Superior temporal gyrus (tissue), 1 donor: ENCODE data around the gene AGPAT4.
"Not testable (repeated sequence)": the region's sequence is repeated elsewhere in the genome, so short reads cannot be mapped to it uniquely, and the experiment has no call there.

Experiments
- DNase-seq: peaks from one replicate; pipeline ENCODE4 v3.0.0-alpha.2; 2016; ENCODE audit errors: extremely low spot score

Gene AGPAT4

GRCh38 chr6:161227004-161227960 is 46.6 kb downstream of the AGPAT4 start:
- no peak for DNase-seq

GRCh38 chr6:161226009-161226964 is 47.6 kb downstream of the AGPAT4 start:
- DNase-seq = no peak

GRCh38 chr6:161225681-161226008 is 48.2 kb downstream of the AGPAT4 start:
- DNase-seq = no peak

GRCh38 chr6:161224951-161225680 is 48.7 kb downstream of the AGPAT4 start:
- DNase-seq = not testable (repeated sequence)

- no peak for DNase-seq
These were observed 50.2 kb downstream of the AGPAT4 start for GRCh38 chr6:161223646-161224045.

GRCh38 chr6:161222706-161223234 is 51.1 kb downstream of the AGPAT4 start:
- DNase-seq = no peak

- DNase-seq = no peak
These were observed 53.5 kb downstream of the AGPAT4 start for GRCh38 chr6:161220346-161220745.

- no peak for DNase-seq
These were observed 54.2 kb downstream of the AGPAT4 start for GRCh38 chr6:161219680-161220079.

GRCh38 chr6:161218222-161218621 is 55.6 kb downstream of the AGPAT4 start:
- DNase-seq = no peak

GRCh38 chr6:161217628-161218027 is 56.2 kb downstream of the AGPAT4 start:
- DNase-seq = no peak

- DNase-seq = no peak
These were observed 57.1 kb downstream of the AGPAT4 start for GRCh38 chr6:161216616-161217205.

- DNase-seq = no peak
These were observed 57.8 kb downstream of the AGPAT4 start for GRCh38 chr6:161215876-161216615.

GRCh38 chr6:161215193-161215592 is 58.7 kb downstream of the AGPAT4 start:
- no peak for DNase-seq

- no peak for DNase-seq
These were observed 59.1 kb downstream of the AGPAT4 start for GRCh38 chr6:161214722-161215121.

GRCh38 chr6:161212902-161213301 is 61.0 kb downstream of the AGPAT4 start:
- no peak for DNase-seq

- no peak for DNase-seq
These were observed 62.4 kb downstream of the AGPAT4 start for GRCh38 chr6:161211380-161212035.

- DNase-seq = no peak
These were observed 63.0 kb downstream of the AGPAT4 start for GRCh38 chr6:161210857-161211256.

GRCh38 chr6:161207200-161207599 is 66.7 kb downstream of the AGPAT4 start:
- no peak for DNase-seq

- DNase-seq = peak; percentile 60
These were observed 68.8 kb downstream of the AGPAT4 start for GRCh38 chr6:161204866-161205557.
